A549 (cell line): Measurements from ENCODE around the gene ZNF672. TPM values are rescaled to one million over a fixed set of nuclear protein-coding genes. Genes with fewer than 3 reads are reported as not detected.

ENCODE experiments used
- ATAC-seq, 2 experiments: fragments of 200-7000 bp in 1 of 2; fragments of >200 bp in 1 of 2; cut with Nextera tagmentation in 1 of 2; cut with Tn5 transposase in 1 of 2; 3 replicates each; pipeline versions ENCODE4 v1.8.0 to v1.9.1; 2018 to 2020; ENCODE audit warnings: mild to moderate bottlenecking in 1 of 2, moderate library complexity in 1 of 2
- CTCF ChIA-PET: fragments of 300-600 bp; sonication (Branson Sonifier 250); formaldehyde crosslinking; extraction: SDS; loops from one replicate; lab custom pipeline; 2021; ENCODE audit warnings: antibody characterized with exemption, inconsistent platforms; lab: Yijun Ruan, JAX
- POLR2A ChIA-PET: fragments of 350-600 bp; formaldehyde crosslinking; extraction: SDS; loops from one replicate; lab custom pipeline; 2021; ENCODE audit warnings: antibody characterized with exemption, inconsistent platforms; lab: Yijun Ruan, JAX
- DNase-seq, 2 experiments: peaks; one replicate each; pipeline versions ENCODE4 v3.0.0 to v3.0.0-alpha.2; 2011 to 2016; ENCODE audit warnings: low read depth in 1 of 2, low spot score in 1 of 2
- FAIRE-seq: peaks from 2 replicates; lab custom pipeline; 2011; peaks lifted over from hg19 to GRCh38; lab: Jason Lieb, UNC
- H3K27ac ChIP-seq, 2 experiments: fragments of >200 bp; sonication (Bioruptor Twin); formaldehyde crosslinking; 3 replicates each; pipeline ENCODE4 v1.5.1; 2016 to 2017
- H3K4me1 ChIP-seq: fragments of >200 bp; sonication (Bioruptor Twin); formaldehyde crosslinking; 3 replicates; pipeline ENCODE4 v1.6.1; 2016
- H3K4me2 ChIP-seq: fragments of >200 bp; sonication (Bioruptor Twin); formaldehyde crosslinking; 3 replicates; pipeline ENCODE4 v1.6.1; 2016
- H3K4me3 ChIP-seq: fragments of >200 bp; sonication (Bioruptor Twin); formaldehyde crosslinking; 3 replicates; pipeline ENCODE4 v1.5.1; 2016
- H3K9me3 ChIP-seq: fragments of >200 bp; sonication (Bioruptor Twin); formaldehyde crosslinking; 3 replicates; pipeline ENCODE4 v1.6.1; 2016
- BHLHE40 ChIP-seq: IDR thresholded peaks from 2 replicates; pipeline ENCODE4 v1.6.1; 2012; ENCODE audit warnings: low read depth, low read length, inconsistent platforms
- CBX2 ChIP-seq: fragments of 200-600 bp; sonication (generic); IDR thresholded peaks from 2 replicates; pipeline ENCODE4 v1.6.1; 2016; ENCODE audit warnings: low read depth, mild to moderate bottlenecking, borderline replicate concordance
- CEBPB ChIP-seq, 2 experiments: fragments of >200 bp in 1 of 2; sonication (Bioruptor Twin) in 1 of 2; formaldehyde crosslinking in 1 of 2; IDR thresholded peaks; 2 replicates each; pipeline ENCODE4 v1.6.1; 2012 to 2016
- CHD2 ChIP-seq: fragments of 150-350 bp; IDR thresholded peaks from 2 replicates; pipeline ENCODE4 v1.6.1; 2014; ENCODE audit warnings: low read length; ENCODE audit not compliant: partially characterized antibody
- CHD4 ChIP-seq: fragments of 200-600 bp; sonication (generic); IDR thresholded peaks from 2 replicates; pipeline ENCODE4 v1.6.1; 2016; ENCODE audit warnings: antibody characterized with exemption, mild to moderate bottlenecking, borderline replicate concordance
- CTCF ChIP-seq: fragments of >200 bp; sonication (Bioruptor Twin); formaldehyde crosslinking; IDR thresholded peaks from 3 replicates; pipeline ENCODE4 v1.5.1; 2016
- EHF ChIP-seq: fragments of 250-450 bp; sonication (Bioruptor Pico); IDR thresholded peaks from 2 replicates; pipeline ENCODE4 v1.5.0; 2020; ENCODE audit warnings: mild to moderate bottlenecking
- EHMT2 ChIP-seq: fragments of 200-600 bp; sonication (generic); IDR thresholded peaks from 2 replicates; pipeline ENCODE4 v1.6.1; 2016; ENCODE audit warnings: antibody characterized with exemption, low read depth, mild to moderate bottlenecking, moderate library complexity
- ELK1 ChIP-seq: fragments of 150-350 bp; IDR thresholded peaks from 2 replicates; pipeline ENCODE4 v1.6.1; 2014; ENCODE audit warnings: low read depth, mild to moderate bottlenecking, low read length
- ESRRA ChIP-seq: fragments of 150-350 bp; IDR thresholded peaks from 2 replicates; pipeline ENCODE4 v1.6.1; 2014; ENCODE audit warnings: mild to moderate bottlenecking, low read length, borderline replicate concordance
- GATA3 ChIP-seq: IDR thresholded peaks from 2 replicates; pipeline ENCODE4 v1.6.1; 2012; ENCODE audit warnings: borderline replicate concordance
- HOXA7 ChIP-seq: fragments of 250-450 bp; sonication (Bioruptor Pico); IDR thresholded peaks from 2 replicates; pipeline ENCODE4 v1.5.0; 2020; ENCODE audit warnings: mild to moderate bottlenecking, moderate library complexity
- HOXB13 ChIP-seq: fragments of 250-450 bp; sonication (Bioruptor Pico); IDR thresholded peaks from 2 replicates; pipeline ENCODE4 v1.5.0; 2020; ENCODE audit warnings: low read depth, mild to moderate bottlenecking, moderate library complexity
- HOXB5 ChIP-seq: fragments of 250-450 bp; sonication (Bioruptor Pico); IDR thresholded peaks from 2 replicates; pipeline ENCODE4 v1.5.0; 2020; ENCODE audit warnings: mild to moderate bottlenecking, moderate library complexity
- JUN ChIP-seq, 2 experiments: fragments of >200 bp; sonication (Bioruptor Twin); formaldehyde crosslinking; IDR thresholded peaks; 2 replicates in 1 of 2; 3 replicates in 1 of 2; pipeline ENCODE4 v1.6.1; 2016 to 2017
- JUNB ChIP-seq: fragments of >200 bp; sonication (Bioruptor Twin); formaldehyde crosslinking; IDR thresholded peaks from 2 replicates; pipeline ENCODE4 v1.6.1; 2016
- KDM5A ChIP-seq: fragments of 200-600 bp; sonication (generic); IDR thresholded peaks from 2 replicates; pipeline ENCODE4 v1.6.1; 2016; ENCODE audit warnings: antibody characterized with exemption, mild to moderate bottlenecking
- MAX ChIP-seq: IDR thresholded peaks from 2 replicates; pipeline ENCODE4 v1.6.1; 2012
- MAZ ChIP-seq: fragments of 150-350 bp; IDR thresholded peaks from 2 replicates; pipeline ENCODE4 v1.6.1; 2014; ENCODE audit warnings: antibody characterized with exemption, low read depth, low read length, borderline replicate concordance
- NFE2L2 ChIP-seq: fragments of 150-350 bp; conservative IDR thresholded peaks from 2 replicates; pipeline ENCODE4 v1.6.1; 2014; ENCODE audit warnings: low read length
- NPAS2 ChIP-seq: fragments of 250-450 bp; sonication (Bioruptor Pico); IDR thresholded peaks from 2 replicates; pipeline ENCODE4 v1.8.0; 2022; ENCODE audit warnings: mild to moderate bottlenecking, moderate library complexity, borderline replicate concordance
- NR3C1 ChIP-seq: fragments of >200 bp; sonication (Bioruptor Twin); formaldehyde crosslinking; IDR thresholded peaks from 3 replicates; pipeline ENCODE4 v1.6.1; 2017
- RAD21 ChIP-seq, 2 experiments: fragments of >200 bp in 1 of 2; sonication (Bioruptor Twin) in 1 of 2; formaldehyde crosslinking in 1 of 2; IDR thresholded peaks in 1 of 2; conservative IDR thresholded peaks in 1 of 2; 2 replicates in 1 of 2; 3 replicates in 1 of 2; pipeline ENCODE4 v1.6.1; 2012 to 2018; ENCODE audit warnings: inconsistent platforms in 1 of 2
- RFX5 ChIP-seq: fragments of 450-650 bp; IDR thresholded peaks from 2 replicates; pipeline ENCODE4 v1.7.1; 2014; ENCODE audit warnings: antibody characterized with exemption, mild to moderate bottlenecking, moderate library complexity
- RNF2 ChIP-seq: fragments of 200-600 bp; sonication (generic); IDR thresholded peaks from 2 replicates; pipeline ENCODE4 v1.6.1; 2016; ENCODE audit warnings: low read depth, mild to moderate bottlenecking, antibody characterized with exemption, moderate library complexity, borderline replicate concordance
- TP53 ChIP-seq: fragments of 250-450 bp; sonication (Bioruptor Pico); IDR thresholded peaks from 2 replicates; pipeline ENCODE4 v1.5.0; 2021; ENCODE audit warnings: mild to moderate bottlenecking, moderate library complexity
- ZNF302 ChIP-seq: fragments of 250-450 bp; sonication (Bioruptor Pico); IDR thresholded peaks from 2 replicates; pipeline ENCODE4 v1.9.0; 2021; ENCODE audit warnings: inconsistent platforms, mild to moderate bottlenecking, moderate library complexity
- WGBS: methylation state at CpG from one replicate; pipeline ENCODE4 v1.1.6; 2017; ENCODE audit errors: missing lambda C conversion rate; 5-methylcytosine and 5-hydroxymethylcytosine counted together
- polyA plus RNA-seq, 4 experiments: library from polyadenylated mRNA; depleted of rRNA in 3 of 4; stranded (reverse); fragments of >200 nt; fragmentation: RNase III in 1 of 4; extraction: RNeasy Plus Mini Kit Qiagen cat#74134 plus additional on column Dnase treatment in 1 of 4; gene quantifications; 2 replicates in 3 of 4; 3 replicates in 1 of 4; pipeline ENCODE4 v1.2.3, GENCODE V29; 2011 to 2017
- TF ChIP-seq, protein P1 (sequence below): IDR thresholded peaks from 2 replicates; pipeline ENCODE4 v1.6.1; 2012; ENCODE audit warnings: low read depth, borderline replicate concordance
- TF ChIP-seq, protein P2 (sequence below): fragments of 450-650 bp; IDR thresholded peaks from 2 replicates; pipeline ENCODE4 v1.6.1; 2014; ENCODE audit warnings: antibody characterized with exemption

Gene ZNF672
- polyA plus RNA-seq, 2 of the 4 experiments (the other 2 are of a cell fraction) = 18.9 to 20.6 TPM

DNA sequence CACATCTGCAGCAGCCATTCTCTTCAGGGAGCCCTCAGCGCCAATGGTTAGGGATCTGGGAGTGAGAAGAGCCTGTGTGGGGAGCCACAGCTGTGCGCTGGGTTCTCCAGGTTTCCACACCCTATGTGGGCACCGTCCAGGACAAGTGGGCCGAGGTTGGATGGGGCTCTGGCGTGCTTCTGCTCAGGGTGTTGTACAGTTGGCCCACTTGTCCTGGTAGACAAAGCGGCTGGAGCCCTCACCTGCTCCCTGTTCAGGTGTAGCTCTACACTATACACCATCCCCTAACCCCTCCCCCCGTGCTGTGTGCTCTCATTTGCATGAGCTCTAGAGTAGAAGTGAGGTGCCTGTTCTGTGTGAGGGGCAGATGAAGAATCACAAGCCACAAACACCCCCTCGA lies 24.5 kb upstream of the ZNF672 start:
- WGBS = 93% methylated on average over 8 of the region's 8 CpGs
- DNase-seq = no peak
- TF ChIP-seq JUNB (no peak), MAZ (no peak), HOXB13 (CRISPR knock-in tag) (no peak), NFE2L2 (no peak), JUN (IDR thresholded peaks at IDR 0.05) (no peak), ESRRA (no peak), ZNF302 (CRISPR knock-in tag) (no peak), CTCF (no peak)
- H3K9me3 ChIP-seq = no peaks in the 10 kb centered on the region
- H3K4me1 ChIP-seq = peaks cover 10% of the 10 kb centered on the region; the same call in 2 of the 3 replicates
- ATAC-seq = no peak
- FAIRE-seq = no peak
- H3K4me2 ChIP-seq = no peak overlapping the region
- H3K27ac ChIP-seq = no peak overlapping the region
- ChIA-PET CTCF (interaction anchor here (2.5 kb wide), 1 partner anchor 12 kb away, joined by 6 read pairs; the partner anchor contains the start of gene SH3BP5L), POLR2A (interaction anchor here (0.6 kb wide), 1 partner anchor 9 kb away, joined by 3 read pairs; no protein-coding TSS in a partner anchor)
- H3K4me3 ChIP-seq = no peak overlapping the region

DNA sequence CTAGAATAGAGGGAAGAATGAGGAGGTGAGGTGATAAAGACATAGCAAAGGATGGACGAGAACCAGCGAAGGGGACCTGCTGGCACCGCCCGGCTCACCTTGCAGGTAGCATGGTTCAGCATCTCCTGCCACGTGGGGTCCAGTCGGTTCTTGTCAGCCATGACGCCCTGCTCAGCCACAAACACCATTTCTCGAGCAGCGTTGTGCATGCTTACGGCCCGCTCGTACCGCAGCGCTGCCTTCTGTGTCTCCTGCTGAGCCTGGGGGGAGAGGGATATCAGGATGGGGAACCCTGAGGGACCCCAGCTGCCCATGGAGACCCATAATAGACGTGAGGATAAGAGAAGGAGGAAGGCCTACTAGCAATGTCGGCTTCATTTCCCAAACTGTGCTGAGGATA lies 23.7 kb upstream of the ZNF672 start:
- ATAC-seq (no peak), DNase-seq (no peak), FAIRE-seq (no peak)
- H3K9me3 ChIP-seq = no peaks in the 10 kb centered on the region
- TF ChIP-seq NPAS2 (no peak), EHF (CRISPR knock-in tag) (no peak), CBX2 (no peak), NR3C1 (no peak), MAX (no peak), BHLHE40 (no peak), EHMT2 (no peak), ZNF302 (CRISPR knock-in tag) (no peak), KDM5A (no peak), ELK1 (no peak), HOXB5 (CRISPR knock-in tag) (no peak)
- TF ChIP-seq, protein P1, sequence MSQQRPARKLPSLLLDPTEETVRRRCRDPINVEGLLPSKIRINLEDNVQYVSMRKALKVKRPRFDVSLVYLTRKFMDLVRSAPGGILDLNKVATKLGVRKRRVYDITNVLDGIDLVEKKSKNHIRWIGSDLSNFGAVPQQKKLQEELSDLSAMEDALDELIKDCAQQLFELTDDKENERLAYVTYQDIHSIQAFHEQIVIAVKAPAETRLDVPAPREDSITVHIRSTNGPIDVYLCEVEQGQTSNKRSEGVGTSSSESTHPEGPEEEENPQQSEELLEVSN = no peak
- no peak overlapping the region for H3K4me3 ChIP-seq
- WGBS = 91% methylated on average over 16 of the region's 16 CpGs
- no peak overlapping the region for H3K27ac ChIP-seq
- H3K4me2 ChIP-seq = no peak overlapping the region
- ChIA-PET POLR2A (interaction anchor here (0.7 kb wide), 1 partner anchor 12 kb away, joined by 4 read pairs; the partner anchor contains the start of gene SH3BP5L), CTCF (no interaction called here)
- H3K4me1 ChIP-seq = peaks cover 10% of the 10 kb centered on the region; the same call in 2 of the 3 replicates

DNA sequence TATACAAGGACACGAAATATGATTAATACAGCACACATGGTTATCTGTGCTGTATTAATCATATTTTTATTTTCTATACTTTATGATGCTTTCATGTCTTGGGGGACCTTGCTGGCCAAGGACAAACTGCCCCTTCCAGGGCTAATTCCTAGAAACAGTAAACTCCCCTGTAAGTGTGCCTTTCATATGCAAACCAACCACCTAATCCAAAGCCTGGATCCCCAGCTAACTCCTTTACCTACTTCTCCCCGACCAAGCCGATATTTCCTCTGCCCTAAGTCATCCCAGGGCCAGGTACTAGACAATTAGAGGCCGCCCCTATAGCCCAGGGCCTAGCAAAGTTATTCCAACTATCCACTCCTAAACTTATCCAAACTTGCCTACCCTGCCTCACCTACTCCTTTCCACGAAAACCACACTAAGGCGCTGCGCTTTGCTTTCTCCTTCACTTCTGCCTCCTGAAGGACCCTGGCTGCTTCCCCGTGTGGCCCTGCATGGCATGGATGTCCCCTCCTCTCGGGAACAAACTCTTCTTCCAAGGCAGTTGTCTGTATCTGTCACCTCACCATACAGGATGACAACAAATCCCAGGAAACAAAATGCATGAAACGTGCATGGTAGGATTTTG lies 22.5 kb upstream of the ZNF672 start:
- H3K4me1 ChIP-seq = peaks cover 16% of the 10 kb centered on the region
- ChIA-PET CTCF (interaction anchor here (0.7 to 1.5 kb wide), 2 partner anchors 10 to 43 kb away, joined by 3 to 5 read pairs; partner anchors contain the start of genes SH3BP5L and ZNF692), POLR2A (no interaction called here)
- DNase-seq = no peak
- 93% methylated on average over 10 of the region's 10 CpGs for WGBS
- H3K4me3 ChIP-seq = no peak overlapping the region
- H3K27ac ChIP-seq = no peak overlapping the region
- no peak overlapping the region for H3K4me2 ChIP-seq
- no peaks in the 10 kb centered on the region for H3K9me3 ChIP-seq
- FAIRE-seq = no peak
- ATAC-seq = no peak
- TF ChIP-seq RAD21 (conservative IDR thresholded peaks at IDR 0.05 in 1 of 2, IDR thresholded peaks at IDR 0.05 in 1 of 2) (no peak), CHD2 (no peak), RNF2 (no peak), GATA3 (no peak), HOXA7 (CRISPR knock-in tag) (no peak), BHLHE40 (no peak), TP53 (CRISPR knock-in tag) (no peak), ELK1 (no peak), CEBPB (IDR thresholded peaks at IDR 0.05) (no peak), CHD4 (no peak), RFX5 (no peak)
- TF ChIP-seq, protein P2, sequence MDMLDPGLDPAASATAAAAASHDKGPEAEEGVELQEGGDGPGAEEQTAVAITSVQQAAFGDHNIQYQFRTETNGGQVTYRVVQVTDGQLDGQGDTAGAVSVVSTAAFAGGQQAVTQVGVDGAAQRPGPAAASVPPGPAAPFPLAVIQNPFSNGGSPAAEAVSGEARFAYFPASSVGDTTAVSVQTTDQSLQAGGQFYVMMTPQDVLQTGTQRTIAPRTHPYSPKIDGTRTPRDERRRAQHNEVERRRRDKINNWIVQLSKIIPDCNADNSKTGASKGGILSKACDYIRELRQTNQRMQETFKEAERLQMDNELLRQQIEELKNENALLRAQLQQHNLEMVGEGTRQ = no peak
